ENCODE data around the gene CACNA2D3. TPM values are rescaled to one million over a fixed set of nuclear protein-coding genes. Genes with fewer than 3 reads are reported as not detected.

Gene CACNA2D3
- total RNA-seq, 1 donor from 2014 or later = 0.29 TPM

DNA sequence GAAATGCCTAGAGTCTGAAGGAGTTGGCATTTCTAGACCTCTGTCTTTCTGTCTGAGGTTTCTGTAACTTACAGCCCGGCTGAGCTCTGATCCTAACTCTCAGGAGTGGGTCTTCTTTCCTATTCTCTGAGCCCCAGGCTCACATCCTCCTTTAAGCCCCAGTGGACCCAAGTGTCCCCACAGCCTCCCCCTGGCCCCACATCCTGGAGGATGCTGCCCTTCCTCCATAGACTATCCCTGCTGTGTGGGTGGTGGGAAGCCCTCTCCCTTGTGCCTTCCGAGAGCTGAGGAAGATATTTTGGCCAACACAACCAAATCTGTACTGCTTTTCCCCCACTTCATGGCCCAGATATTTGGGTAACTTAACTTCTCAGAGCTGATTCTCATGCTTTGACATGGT lies 654.2 kb downstream of the CACNA2D3 start:
- peaks cover 4% of the 10 kb centered on the region for H3K4me1 Mint-ChIP-seq (ENCODE audit: low read depth)
- TF ChIP-seq, protein P1, sequence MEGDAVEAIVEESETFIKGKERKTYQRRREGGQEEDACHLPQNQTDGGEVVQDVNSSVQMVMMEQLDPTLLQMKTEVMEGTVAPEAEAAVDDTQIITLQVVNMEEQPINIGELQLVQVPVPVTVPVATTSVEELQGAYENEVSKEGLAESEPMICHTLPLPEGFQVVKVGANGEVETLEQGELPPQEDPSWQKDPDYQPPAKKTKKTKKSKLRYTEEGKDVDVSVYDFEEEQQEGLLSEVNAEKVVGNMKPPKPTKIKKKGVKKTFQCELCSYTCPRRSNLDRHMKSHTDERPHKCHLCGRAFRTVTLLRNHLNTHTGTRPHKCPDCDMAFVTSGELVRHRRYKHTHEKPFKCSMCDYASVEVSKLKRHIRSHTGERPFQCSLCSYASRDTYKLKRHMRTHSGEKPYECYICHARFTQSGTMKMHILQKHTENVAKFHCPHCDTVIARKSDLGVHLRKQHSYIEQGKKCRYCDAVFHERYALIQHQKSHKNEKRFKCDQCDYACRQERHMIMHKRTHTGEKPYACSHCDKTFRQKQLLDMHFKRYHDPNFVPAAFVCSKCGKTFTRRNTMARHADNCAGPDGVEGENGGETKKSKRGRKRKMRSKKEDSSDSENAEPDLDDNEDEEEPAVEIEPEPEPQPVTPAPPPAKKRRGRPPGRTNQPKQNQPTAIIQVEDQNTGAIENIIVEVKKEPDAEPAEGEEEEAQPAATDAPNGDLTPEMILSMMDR (IDR thresholded peaks at IDR 0.05; ENCODE audit: unreplicated experiment) = no peak
- H3K9me3 Mint-ChIP-seq (ENCODE audit: low read depth) = no peaks in the 10 kb centered on the region
- no peak overlapping the region for H3K27ac Mint-ChIP-seq
- peaks cover 7% of the 10 kb centered on the region for H3K27me3 Mint-ChIP-seq
- DNase-seq (ENCODE audit: low spot score, unreplicated experiment) = no peak
- H3K36me3 Mint-ChIP-seq (ENCODE audit: insufficient read depth) = no peaks in the 10 kb centered on the region
- H3K4me3 Mint-ChIP-seq (ENCODE audit: low read depth) = no peak overlapping the region

DNA sequence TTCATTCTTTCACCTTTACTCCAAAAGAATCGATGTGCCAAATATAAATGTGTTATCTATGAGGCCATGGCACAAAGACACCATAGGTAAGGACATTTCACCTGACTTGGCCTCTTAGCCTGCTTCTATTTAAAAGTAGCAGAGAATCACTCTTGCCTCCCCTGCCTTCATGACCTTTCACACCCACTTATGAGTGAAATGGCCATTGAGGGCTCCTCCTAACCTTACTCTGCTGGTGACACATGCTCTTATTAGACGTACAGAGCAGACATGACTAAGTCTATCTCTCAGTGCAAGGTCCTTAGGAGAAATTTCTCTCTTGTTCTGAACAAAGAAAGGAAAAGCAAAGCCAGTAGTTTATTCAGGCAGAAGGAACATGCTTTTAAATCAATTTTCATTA lies 654.8 kb downstream of the CACNA2D3 start:
- Mint-ChIP-seq H3K27me3 (peaks cover 7% of the 10 kb centered on the region), H3K27ac (no peak overlapping the region), H3K4me3 (ENCODE audit: low read depth) (no peak overlapping the region), H3K4me1 (ENCODE audit: low read depth) (peaks cover 4% of the 10 kb centered on the region), H3K9me3 (ENCODE audit: low read depth) (no peaks in the 10 kb centered on the region), H3K36me3 (ENCODE audit: insufficient read depth) (no peaks in the 10 kb centered on the region)
- DNase-seq (ENCODE audit: low spot score, unreplicated experiment) = no peak
- TF ChIP-seq, protein P1 (IDR thresholded peaks at IDR 0.05; ENCODE audit: unreplicated experiment) = no peak

DNA sequence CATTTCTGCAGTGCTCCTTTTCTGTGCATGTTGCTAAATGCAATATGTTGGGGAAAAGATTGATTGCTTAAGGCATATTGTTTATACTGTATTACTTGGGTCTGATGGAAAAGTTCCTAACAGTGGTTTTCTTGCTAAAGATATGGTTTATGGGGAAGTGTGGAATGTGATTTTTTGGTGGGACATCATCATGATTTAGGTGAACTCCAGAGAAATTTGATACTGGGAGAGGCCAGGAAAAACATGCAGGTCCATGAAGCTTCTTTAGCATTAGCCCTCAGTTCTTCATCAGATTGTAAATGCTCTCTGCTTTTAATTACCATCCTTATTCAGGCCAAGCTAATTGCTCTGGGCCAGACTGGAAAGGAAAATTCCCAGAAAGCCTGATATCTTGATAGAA lies 658.0 kb downstream of the CACNA2D3 start:
- peaks cover 9% of the 10 kb centered on the region for H3K27me3 Mint-ChIP-seq
- no peaks in the 10 kb centered on the region for H3K36me3 Mint-ChIP-seq (ENCODE audit: insufficient read depth)
- no peak overlapping the region for H3K27ac Mint-ChIP-seq
- no peaks in the 10 kb centered on the region for H3K9me3 Mint-ChIP-seq (ENCODE audit: low read depth)
- DNase-seq (ENCODE audit: low spot score, unreplicated experiment) = no peak
- H3K4me1 Mint-ChIP-seq (ENCODE audit: low read depth) = no peaks in the 10 kb centered on the region
- H3K4me3 Mint-ChIP-seq (ENCODE audit: low read depth) = no peak overlapping the region
- TF ChIP-seq, protein P1 (IDR thresholded peaks at IDR 0.05; ENCODE audit: unreplicated experiment) = no peak

DNA sequence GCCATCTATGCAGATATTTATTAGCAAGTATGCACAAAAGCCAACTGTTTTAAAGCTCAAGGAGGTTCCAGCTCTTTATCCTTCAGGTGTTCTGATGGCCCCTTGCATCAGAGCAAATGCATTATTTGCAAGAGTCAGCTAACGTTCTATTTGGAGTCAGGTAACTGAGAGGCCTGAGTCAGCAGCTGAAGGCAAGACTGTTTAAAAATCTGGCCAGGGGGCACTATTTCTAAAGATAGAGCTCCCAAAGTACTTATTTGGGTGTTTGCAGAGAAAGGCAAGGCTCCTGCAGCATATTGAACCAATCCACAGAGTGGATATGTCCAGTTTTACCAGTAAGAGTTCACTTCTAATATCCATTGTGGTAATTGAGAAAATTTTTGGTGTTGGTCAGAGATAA lies 659.4 kb downstream of the CACNA2D3 start:
- Mint-ChIP-seq H3K9me3 (ENCODE audit: low read depth) (peaks cover 2% of the 10 kb centered on the region), H3K27ac (no peak overlapping the region), H3K36me3 (ENCODE audit: insufficient read depth) (no peaks in the 10 kb centered on the region), H3K27me3 (peaks cover 9% of the 10 kb centered on the region), H3K4me3 (ENCODE audit: low read depth) (no peak overlapping the region), H3K4me1 (ENCODE audit: low read depth) (no peaks in the 10 kb centered on the region)
- TF ChIP-seq, protein P1 (IDR thresholded peaks at IDR 0.05; ENCODE audit: unreplicated experiment) = no peak
- DNase-seq (ENCODE audit: low spot score, unreplicated experiment) = no peak

DNA sequence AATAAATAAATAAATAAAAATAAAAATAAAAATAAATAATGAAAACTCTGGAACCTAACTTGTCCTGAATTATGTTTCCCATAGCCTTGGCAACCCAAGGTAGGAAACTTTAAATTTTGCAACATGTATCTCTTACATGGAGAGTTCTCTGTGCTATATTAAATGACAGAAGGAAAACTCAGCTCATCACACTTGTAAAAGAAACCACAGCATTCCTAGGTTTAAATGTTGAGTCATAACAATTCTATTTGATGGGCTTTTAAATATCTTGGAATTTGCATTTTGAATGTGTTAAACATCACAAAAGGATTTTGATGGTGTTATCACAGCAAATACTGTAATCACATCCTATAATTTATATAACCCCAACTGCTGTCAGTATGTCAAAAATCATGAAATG lies 661.3 kb downstream of the CACNA2D3 start:
- no peaks in the 10 kb centered on the region for H3K4me1 Mint-ChIP-seq (ENCODE audit: low read depth)
- H3K4me3 Mint-ChIP-seq (ENCODE audit: low read depth) = no peak overlapping the region
- H3K36me3 Mint-ChIP-seq (ENCODE audit: insufficient read depth) = peaks cover 1% of the 10 kb centered on the region
- peaks cover 9% of the 10 kb centered on the region for H3K27me3 Mint-ChIP-seq
- H3K27ac Mint-ChIP-seq = no peak overlapping the region
- H3K9me3 Mint-ChIP-seq (ENCODE audit: low read depth) = peaks cover 11% of the 10 kb centered on the region
- TF ChIP-seq, protein P1 (IDR thresholded peaks at IDR 0.05; ENCODE audit: unreplicated experiment) = no peak
- DNase-seq (ENCODE audit: low spot score, unreplicated experiment) = no peak
